Islet precursor cell (in vitro differentiated cells): ENCODE data around the gene ZIC4.
A peak's percentile ranks its signal among the peaks of the same experiment; 100 is the strongest.

Experiments used
- DNase-seq: peaks from one replicate; pipeline ENCODE4 v3.0.0-alpha.2; 2018

The ZIC4 gene

DNA sequence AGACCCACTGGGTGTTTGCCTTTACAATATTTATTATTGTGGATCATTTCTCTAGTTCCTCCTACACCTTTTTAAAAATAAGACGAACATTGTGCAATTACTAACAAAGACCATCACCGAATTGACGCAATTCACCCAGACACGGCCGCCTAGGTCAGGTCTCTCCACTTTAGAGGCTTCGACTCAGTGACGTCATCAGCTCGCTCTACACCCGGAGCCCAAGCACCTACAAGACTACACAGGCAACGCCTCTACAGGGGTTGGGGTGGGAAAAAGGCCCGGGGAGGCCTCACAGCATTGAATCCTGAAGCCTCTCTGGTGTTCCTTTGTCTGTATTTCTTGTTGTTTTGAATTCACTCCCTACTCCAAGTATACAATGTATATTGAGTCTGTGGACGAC lies 16.6 kb downstream of the ZIC4 start:
- no peak for DNase-seq

DNA sequence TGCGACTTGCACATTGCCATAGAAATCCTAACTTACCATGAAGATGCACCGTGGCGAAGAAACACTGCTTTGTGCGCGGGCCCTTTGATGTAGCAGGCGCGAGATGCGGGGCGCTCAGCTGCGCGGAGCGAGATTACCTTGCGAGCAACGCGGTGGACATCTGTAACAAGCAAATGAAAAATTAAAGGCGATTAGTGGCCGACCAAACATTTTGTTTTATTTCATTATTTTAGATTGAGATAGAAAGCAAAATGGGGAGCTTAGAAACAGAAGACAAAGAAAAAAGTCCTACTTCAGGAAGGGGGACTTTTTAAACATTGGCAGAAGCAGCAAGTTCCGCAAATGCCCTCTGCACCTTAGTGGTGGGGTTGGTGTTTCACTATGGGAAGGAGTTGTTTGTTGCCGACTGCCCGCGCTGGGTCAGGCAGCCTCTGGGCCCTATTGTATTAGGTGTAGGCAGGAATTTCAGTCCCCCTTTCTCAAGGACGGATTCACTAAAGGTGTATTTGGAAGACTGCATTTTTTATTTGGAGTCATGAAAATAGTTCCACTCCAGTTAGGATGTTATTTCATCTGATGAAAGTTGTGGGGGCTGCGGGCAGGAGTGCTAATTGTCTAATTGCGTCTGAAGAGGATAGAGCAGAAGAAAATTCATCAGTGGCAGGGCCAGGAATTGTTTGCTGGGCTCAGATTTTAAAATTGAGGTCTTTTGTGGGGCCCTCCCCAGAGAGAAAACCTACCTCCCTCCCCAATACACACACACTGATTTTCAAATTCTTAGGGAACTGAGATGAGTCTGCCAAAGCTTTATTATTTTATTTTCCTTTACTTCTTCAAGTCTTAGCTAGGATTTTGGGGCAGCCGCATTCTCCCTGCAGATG lies 17.4 kb downstream of the ZIC4 start:
- DNase-seq: no peak

DNA sequence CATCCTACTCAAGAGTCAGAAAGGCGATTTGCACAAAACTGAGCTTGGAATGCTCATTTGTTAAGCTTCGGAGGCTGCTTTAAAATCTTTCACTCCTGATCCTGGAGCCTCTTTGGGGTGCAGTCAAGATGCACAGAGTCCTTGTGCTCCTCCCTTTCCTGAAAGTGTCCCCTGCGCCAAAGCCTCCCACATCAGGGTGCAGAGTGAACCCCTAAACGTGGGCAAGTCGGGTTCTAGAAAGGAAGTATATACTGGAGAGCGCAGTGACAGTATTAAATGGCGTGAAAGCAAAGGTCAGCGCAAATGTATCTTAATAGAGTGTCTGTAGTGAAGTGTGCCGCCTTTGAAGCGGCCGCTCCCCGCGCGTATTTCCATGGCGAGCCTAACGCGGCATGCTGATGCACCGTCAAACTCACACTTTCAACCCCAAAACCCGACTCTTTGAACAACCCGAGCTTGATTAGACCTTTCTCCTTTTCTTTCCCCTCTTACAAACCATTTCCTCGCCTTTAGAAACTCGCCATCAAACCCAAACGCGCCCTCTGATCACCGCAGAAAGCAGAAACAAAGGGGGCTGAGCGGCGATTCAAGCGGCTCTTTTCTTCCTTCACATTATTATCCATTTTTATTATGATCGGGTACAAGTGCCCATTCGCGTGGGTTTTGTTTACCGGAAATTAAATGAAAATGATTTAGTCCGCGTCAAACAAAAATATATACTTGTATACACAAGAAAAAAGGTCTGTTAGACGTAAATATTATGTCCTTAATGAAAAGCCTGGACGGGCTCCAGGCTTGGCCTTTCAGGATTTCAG lies 18.3 kb downstream of the ZIC4 start:
- DNase-seq: no peak

DNA sequence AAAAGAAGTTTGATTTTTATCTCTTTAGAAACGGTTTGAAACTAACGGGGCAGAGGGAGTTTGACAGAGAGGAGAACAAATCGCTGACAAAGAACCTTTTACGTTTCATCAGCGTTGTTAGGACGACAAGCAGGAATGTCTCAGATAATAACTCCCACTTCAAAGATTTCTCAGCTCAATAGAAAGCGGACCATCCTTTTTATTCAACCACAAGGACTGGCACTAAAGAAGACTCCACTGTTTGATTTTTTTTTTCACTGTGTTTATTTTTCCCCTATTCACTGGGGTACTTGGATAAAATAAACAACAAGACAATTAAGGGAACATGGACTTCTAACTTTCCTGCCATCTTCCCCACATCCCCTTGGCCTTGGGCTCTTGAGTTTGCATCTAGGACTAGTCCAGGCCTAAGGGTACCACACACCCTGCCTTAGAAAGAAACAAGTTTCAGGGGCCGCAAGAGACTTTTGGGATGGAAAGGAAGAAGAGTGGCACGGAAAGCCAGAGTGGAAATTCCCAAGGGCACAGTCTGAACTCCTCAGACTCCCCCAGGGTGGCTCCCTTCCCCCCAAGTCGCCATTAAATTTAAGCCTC lies 19.0 kb downstream of the ZIC4 start:
- DNase-seq: no peak

DNA sequence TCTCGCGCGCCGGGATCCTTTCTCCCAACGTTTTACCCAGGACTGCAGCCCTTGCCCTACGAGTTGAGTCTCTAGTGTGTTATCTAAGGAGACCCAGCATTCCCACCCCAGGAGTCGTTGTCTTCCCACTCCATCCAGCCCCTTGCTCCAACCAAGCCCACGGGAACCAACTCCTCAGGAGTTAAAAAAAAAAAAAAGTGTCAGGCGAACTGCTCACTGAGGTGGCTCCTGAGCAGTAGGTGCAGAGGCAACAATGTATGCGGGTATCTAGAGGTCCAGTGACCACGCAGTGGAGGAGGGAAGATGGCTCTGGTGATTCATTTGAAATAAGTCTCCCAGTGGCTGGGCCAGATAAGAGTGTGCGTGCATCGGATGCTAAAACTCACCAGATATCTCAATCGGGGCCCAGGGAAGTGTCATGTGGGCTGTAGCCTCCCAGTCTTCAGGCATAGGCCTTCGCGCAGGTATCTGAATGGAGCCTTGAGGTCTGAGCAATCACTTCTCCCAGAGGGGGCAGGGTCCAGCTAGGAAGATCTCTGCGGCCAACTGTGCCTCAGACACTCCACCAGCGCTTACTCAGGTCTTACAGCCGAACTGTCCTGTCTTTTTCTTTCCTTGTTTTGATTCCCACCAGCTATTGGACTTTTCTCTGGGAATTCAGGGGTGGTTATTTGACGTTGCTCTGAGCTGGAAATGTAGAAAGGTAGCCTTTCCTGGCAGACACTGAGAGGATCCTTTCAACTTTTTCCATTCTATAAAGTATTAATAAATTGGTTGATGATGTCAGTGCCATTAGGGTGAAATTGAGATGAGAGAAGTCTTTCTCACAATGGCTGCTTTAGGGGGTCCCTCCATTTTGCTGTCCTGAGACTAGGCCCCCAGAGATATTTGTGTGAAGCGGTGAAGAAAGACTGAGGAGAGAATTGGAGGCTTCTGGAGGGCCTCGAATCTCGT lies 21.0 kb downstream of the ZIC4 start:
- no peak for DNase-seq

DNA sequence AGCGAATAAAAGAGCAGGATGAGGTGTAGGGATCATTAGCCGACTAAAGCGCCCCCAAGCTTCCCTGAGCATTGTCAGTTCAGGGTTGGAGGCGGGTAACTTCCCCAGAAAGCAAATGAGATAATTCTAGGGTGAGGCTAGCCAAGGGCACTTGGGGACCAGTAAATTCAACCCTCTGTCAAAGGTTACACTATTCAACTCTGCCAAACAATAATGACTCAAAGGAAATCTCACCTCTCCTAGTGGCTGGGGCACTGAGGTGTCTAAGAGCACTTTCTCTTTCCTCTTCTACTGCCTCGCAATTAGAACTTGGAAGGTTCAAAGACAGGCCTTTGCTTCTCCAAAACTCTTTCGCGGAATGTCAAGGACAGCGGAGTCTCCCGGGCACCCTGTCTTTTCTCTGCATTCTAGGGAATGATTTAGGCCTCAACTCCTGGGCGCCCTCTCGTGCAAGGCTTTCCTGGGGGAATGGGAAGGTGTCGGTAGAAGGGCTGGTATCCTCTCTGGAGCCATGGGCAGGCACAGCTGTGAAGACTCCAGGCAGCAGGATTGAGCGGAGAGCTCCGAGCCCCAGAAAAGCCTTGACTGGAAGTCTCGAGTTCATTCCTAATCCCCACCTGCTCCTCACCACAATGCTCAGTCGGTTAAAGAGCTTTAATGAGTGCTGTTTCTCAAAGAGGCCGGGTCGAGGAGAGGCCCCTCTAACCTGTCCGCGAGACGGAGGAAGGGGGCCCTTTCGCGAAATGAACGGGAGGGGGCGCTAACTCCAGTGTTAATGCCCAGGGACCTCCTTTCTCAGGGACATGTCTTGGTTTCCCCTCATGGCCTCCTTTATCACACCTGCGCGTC lies 21.9 kb downstream of the ZIC4 start:
- peak; percentile 75 for DNase-seq

DNA sequence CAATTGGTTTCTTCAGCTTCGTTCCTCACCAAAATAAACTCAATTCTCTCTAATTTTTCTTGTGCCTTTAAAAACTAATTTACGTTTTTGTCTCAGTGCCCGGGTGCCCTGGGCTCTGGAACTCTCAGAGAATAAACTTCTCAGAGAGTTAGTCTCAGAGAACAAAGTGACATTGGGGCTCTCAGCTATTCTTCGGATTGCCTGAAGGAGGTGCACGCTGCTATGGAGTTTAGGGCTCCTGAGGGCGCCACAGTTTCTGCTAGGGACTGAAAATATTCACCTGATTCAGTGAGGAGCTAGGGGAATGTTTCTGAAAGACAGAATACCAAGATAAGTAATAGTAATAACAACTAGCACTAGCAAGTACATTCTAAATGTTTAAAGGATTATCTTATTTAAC lies 22.7 kb downstream of the ZIC4 start:
- no peak for DNase-seq

DNA sequence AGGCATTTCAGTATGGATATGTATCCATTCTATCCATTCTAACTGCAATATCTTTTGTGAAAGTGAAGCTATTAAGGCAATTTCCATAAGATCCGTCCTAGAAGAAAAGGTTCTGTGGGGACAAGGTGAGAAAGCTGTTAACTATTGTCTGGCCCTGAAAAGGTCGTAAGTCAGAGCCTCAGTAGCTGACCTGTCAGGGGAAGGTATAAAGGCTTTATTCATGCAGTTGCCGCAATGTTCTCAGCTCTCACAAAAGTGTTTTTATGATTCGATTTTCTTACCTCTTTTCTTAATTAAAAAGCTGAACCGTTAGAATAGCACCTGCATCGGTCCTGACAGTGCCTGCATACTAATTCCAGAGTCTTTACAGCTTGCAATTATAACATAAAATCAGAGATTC lies 24.7 kb downstream of the ZIC4 start:
- no peak for DNase-seq

DNA sequence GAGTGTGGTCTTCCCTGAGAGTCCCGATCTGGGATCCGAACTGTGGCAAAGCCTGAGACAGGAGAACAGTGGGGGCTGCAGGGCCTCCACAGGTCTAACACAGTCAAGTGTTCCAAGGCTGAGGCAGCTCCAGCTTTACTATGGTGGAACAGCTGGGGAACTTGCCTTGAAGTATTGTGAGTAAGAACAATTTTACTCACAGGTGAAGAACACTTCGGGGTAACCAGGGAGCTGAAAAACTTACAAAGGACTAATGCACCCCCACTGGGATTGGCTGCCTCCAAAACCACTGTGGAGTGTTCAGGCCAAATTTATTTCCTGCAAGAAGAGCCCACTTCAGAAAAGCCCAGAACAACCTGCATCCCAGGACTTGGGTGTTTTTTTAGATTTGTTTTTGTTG lies 25.4 kb downstream of the ZIC4 start:
- DNase-seq: no peak

DNA sequence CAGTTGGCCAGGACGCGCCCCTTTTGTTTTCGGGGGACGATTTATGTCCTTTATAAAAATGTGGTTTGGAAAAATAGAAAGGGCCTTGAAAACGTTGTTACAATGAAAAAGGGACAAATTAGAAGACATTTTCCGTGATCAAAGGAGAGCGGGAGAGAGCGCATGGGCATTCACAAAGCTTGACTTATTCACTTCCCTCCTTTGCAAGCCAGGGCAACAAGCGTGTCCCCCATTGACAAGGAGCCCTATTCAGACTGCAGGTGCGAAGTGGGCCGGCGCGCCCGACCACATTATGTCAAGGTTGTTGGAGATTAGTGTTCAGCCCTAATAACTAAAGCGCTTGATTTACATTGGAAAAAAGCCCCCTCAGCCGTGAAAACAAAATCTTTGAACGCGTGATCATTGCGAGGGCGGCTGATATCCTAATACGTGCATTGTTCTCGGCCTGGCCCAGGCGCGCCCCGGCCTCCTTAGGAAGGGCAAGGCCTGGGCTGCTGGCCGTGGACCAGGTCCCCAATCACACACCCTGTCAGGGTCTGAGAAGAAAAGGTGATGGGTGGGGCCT lies 25.9 kb downstream of the ZIC4 start:
- no peak for DNase-seq

DNA sequence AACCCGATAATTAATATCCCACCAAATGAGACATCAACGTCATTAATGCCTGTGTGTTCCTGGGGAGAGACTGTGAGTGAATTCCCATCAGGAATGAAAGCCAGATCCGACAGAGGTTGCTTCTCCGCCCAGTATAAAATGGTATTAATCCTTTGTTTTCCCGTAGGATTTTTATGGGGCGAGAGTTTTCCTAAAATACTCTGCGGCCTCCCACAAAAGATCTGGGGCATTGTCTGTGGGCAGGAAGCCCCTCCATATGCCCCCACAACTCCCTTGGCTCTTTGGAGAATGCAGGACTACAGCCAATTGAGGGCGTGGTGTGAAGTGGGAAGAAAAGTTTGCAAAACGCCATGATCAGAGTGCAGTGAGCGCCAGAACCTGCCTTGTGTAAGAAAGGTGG lies 26.7 kb downstream of the ZIC4 start:
- DNase-seq: no peak

DNA sequence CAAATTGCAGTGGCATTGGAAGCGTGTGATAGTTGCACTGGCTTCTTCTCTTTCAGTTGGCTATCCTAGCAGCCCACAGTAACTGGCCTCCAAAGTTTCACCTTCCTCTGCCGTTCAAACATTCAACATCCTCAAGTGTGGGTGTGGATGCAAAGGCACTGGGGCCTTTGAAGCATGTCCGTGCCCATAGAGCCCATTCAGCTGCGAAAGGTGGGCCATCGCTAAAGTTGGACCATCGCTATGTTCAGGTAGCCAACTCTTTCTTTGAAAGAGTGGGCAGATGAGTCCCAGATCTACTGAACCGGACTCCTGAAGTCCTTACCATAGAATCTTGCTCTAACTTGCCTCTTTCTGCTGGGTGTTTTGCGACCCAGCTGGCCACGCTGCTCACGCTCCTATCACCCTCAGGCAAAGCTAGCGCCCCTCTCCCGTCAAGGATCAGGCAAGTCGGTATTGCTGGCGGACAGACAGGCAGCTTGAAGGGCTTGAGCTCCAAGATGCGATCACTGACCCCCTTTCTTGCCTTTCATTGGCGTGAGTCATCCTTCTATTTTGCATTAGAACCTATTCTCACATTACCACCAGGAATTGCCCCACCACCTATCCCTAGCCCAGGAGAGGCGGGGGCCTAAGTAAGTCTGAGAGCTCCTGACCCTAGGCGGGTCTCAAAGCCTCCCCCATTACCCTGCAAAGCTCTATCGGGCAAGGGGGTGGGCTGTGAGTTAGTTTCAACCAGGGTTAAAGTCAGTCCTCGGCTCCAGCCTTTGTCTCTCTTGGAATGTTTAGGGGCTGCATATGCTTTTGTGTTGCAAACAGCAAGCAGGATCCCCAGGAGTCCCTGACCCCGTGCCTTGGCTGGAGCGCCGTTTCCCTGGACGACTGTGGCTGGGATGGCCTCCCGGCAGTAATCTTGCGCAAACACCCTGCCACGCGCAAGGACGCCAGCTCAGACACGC lies 28.7 kb downstream of the ZIC4 start:
- no peak for DNase-seq

DNA sequence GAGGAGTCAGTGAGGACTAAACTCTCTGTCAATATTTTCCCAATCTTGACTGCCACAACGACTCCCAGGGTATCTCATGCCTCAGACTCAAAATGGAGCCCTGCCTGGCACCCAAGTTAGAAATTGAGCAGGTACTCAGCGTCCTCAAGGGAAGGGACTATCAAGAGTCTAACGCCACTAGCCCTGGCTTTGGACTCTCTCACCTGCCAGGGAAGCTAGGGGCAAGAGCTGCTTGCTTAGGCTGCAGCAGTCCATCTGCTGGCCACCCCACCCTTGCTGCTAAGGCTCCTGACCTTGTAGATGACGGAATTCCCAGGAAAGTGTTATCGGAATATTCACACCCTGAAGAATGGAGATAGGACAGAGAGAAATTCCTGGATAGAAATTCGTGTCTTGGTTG lies 33.0 kb downstream of the ZIC4 start:
- DNase-seq: no peak

DNA sequence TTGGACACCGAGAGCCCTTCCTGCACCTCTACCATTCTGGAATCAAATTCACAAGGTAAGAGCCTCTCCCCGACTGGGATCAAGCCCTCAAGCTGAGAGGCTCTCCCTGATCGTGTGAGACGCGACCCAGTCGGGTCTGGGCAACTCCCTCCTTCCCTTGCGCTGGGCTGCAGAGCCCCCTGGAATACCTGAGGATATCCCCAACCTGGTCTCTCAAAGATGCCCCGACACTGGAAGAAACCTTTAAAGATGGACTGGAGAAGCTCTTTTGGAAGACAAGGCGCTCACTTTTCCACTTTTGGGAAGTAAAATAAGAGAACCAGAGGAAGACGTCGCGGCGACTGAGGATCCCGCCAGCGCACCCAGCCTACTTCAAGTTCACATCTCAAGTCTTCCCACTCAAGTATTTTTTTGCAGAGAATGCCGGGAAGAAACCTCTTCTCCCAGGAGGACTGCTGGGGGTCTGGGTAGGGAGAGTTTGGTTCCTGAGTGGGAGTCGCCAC lies 33.8 kb downstream of the ZIC4 start:
- no peak for DNase-seq

DNA sequence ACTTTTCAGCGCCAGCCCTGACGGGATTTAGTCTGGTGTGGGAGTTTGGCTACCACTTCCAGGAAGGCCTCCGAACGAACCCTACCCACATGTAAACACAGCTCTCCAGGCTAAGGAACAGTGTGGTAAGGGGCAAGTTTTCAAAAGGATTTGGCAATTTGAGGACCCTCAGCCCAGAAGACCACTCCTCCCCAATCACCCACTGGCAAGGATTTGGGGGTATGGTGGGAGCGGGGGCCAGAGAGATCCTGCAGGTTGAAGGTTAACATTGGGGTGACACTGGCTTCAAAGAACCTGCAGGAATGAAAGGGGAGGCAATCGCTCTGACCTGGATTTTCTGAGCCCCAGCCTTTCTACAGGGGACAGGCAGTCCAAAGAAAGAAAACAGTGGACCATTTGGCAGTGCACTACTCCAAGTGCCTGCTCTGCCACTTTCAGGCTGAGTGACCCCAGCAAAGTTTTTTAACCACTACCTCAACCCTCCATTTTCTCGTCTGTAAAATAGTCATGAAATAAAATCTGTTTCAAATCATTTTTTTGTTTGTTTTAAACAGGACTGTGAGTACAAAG lies 34.5 kb downstream of the ZIC4 start:
- DNase-seq: no peak

DNA sequence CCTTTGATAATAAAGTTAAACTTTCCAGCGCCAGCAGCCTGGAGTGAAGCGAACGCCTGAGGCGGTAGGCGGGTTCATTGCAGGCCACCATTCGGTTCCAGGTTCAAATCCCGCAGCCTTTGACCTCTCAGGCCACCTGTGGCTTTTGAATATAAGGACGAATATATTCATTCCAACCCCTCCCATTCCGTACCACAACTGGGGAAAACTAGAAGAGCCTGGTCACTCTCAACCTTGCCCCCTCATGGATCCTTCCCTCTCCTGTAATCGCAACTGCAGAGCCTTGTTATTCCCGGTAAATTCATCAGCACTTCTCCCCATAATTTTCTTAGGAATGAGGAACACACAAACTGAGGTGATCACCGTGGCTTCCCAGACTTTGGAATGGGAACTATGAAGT lies 35.2 kb downstream of the ZIC4 start:
- no peak for DNase-seq

DNA sequence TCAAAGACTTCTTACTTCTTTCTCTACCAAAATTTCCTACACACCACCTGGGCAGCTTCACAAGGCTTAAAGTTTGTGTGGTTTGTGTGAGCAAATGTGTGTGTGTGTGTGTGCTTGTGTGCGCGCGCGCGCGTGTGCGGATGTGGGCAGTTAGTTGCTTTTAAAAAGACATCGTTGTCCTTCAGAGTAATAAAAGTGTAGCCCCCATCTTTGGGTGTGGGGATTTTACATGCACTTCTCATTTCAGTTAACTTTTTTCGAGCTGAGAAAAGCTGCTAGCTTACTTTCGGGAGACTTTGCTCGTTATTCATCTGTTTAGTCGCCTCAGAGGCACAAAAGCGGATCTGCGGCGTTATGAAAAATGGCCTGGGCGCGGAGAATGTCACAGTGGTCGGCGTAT lies 36.0 kb downstream of the ZIC4 start:
- no peak for DNase-seq

DNA sequence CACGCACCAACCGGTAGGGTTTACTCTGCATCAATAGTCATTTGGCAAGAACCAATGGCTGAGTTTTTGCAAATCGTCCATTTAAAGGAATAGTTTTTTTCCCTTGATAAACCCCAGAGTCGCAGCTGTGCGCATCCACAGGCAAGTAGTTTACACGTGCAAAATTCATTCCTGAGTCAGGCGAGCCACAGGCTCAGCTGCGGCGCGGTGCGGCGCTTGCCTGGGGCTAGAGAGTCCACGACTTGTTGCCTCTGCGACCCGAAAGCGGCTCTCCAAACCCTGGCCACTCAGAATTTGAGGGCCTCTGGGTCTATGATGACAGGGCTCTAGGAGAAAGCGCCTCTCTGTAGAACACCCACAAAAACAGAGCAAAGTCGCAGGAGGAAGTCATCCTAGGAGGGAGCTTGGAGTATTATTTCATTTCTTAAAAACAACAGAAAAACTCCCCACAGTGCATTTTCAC lies 36.7 kb downstream of the ZIC4 start:
- no peak for DNase-seq

DNA sequence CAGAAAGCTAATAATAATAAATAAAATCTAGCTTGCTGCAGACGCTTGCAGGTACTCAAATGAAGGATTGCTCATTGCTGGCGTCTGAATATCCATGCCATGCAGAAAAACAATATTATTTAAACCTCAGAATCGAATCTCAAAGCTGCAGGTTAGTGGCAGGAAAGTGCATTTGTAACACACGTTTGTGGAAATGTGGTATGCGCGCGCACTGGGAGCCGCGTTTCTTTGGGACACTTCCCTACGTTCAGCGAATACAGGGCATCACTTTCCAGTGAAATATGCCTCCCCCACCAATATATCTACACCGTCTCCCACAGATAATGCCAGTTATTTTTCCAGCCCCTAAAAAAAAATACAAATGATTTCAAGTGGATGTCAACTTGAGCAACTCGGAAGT lies 37.1 kb downstream of the ZIC4 start:
- no peak for DNase-seq
